ENCODE data around the gene CELA1.

Gene CELA1

GRCh38 chr12:51346581-51346980 is at the start of gene CELA1:
TSS of gene CELA1 (minus strand) at chr12:51346679. CDS start at chr12:51346638, 41 bp downstream.
- no peak for DNase-seq (ENCODE audit: low read depth, low spot score)

- DNase-seq (ENCODE audit: low read depth, low spot score), result no peak
These were observed 49.1 kb upstream of the CELA1 start for GRCh38 chr12:51395283-51396230.

- no peak for DNase-seq (ENCODE audit: low read depth, low spot score)
These were observed 47.4 kb upstream of the CELA1 start for GRCh38 chr12:51393676-51394545.

GRCh38 chr12:51392556-51393237 is 46.2 kb upstream of the CELA1 start:
- DNase-seq (ENCODE audit: low read depth, low spot score), result no peak

- peak; percentile 45 for DNase-seq (ENCODE audit: low read depth, low spot score)
These were observed 45.0 kb upstream of the CELA1 start, which contains the start of gene GALNT6 for GRCh38 chr12:51391283-51392123. TSS of gene GALNT6 (minus strand) at chr12:51391406. CDS start at chr12:51379781, 11,625 bp downstream.

- no peak for DNase-seq (ENCODE audit: low read depth, low spot score)
These were observed 44.4 kb upstream of the CELA1 start for GRCh38 chr12:51390891-51391282.

GRCh38 chr12:51390457-51390856 is 44.0 kb upstream of the CELA1 start:
- DNase-seq (ENCODE audit: low read depth, low spot score), result no peak

GRCh38 chr12:51389302-51389999 is 43.0 kb upstream of the CELA1 start:
- DNase-seq (ENCODE audit: low read depth, low spot score), result no peak

- DNase-seq (ENCODE audit: low read depth, low spot score), result no peak
These were observed 42.4 kb upstream of the CELA1 start for GRCh38 chr12:51388846-51389245.

GRCh38 chr12:51388069-51388799 is 41.8 kb upstream of the CELA1 start:
- no peak for DNase-seq (ENCODE audit: low read depth, low spot score)

GRCh38 chr12:51386351-51386750 is 39.9 kb upstream of the CELA1 start:
- DNase-seq (ENCODE audit: low read depth, low spot score), result no peak

GRCh38 chr12:51383269-51383905 is 36.9 kb upstream of the CELA1 start:
- no peak for DNase-seq (ENCODE audit: low read depth, low spot score)

GRCh38 chr12:51382173-51382572 is 35.7 kb upstream of the CELA1 start:
- DNase-seq (ENCODE audit: low read depth, low spot score), result no peak

GRCh38 chr12:51381226-51382079 is 35.0 kb upstream of the CELA1 start:
- DNase-seq (ENCODE audit: low read depth, low spot score), result no peak

GRCh38 chr12:51379571-51379970 is 33.1 kb upstream of the CELA1 start:
- no peak for DNase-seq (ENCODE audit: low read depth, low spot score)

GRCh38 chr12:51378749-51379148 is 32.3 kb upstream of the CELA1 start:
- DNase-seq (ENCODE audit: low read depth, low spot score), result no peak

- DNase-seq (ENCODE audit: low read depth, low spot score), result no peak
These were observed 30.9 kb upstream of the CELA1 start for GRCh38 chr12:51377099-51377984.

Measured in iPS DF 19.7 (cell line).